ENCODE data around the gene COL25A1.

DNA sequence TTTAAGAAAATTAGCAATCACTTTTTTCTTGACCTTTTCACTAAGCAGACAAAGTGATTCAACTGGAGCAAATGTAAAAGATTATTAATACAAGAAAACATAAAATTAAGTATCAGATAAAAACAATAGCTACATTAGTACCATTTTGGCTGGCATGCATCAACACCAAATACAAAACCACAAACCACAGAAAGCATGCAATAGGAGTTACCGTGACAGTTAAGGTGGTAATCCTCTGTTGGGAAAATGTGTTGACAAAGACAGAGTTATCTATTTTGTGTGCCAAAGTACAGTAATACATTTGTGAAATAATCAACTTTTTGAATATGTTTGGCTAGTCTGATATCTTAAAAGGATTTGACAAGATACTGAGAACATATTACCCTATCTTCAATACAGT is 449.8 kb downstream of the COL25A1 start:
- TF ChIP-seq EZH2 (IDR thresholded peaks at IDR 0.05; ENCODE audit: borderline replicate concordance, low read depth, low read length, poor library complexity, severe bottlenecking) = no peak
- TF ChIP-seq, protein P1, sequence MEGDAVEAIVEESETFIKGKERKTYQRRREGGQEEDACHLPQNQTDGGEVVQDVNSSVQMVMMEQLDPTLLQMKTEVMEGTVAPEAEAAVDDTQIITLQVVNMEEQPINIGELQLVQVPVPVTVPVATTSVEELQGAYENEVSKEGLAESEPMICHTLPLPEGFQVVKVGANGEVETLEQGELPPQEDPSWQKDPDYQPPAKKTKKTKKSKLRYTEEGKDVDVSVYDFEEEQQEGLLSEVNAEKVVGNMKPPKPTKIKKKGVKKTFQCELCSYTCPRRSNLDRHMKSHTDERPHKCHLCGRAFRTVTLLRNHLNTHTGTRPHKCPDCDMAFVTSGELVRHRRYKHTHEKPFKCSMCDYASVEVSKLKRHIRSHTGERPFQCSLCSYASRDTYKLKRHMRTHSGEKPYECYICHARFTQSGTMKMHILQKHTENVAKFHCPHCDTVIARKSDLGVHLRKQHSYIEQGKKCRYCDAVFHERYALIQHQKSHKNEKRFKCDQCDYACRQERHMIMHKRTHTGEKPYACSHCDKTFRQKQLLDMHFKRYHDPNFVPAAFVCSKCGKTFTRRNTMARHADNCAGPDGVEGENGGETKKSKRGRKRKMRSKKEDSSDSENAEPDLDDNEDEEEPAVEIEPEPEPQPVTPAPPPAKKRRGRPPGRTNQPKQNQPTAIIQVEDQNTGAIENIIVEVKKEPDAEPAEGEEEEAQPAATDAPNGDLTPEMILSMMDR (conservative IDR thresholded peaks at IDR 0.05; ENCODE audit: low read depth, low read length) = no peak
